K562 (cell line): Measurements from ENCODE around the gene LZTS3.

Experiments used
- CBX5 ChIP-seq: IDR thresholded peaks from 2 replicates; pipeline ENCODE4 v1.6.1; 2014; ENCODE audit warnings: low read depth, borderline replicate concordance
- EZH2 ChIP-seq: IDR thresholded peaks from 2 replicates; pipeline ENCODE4 v1.6.1; 2012; ENCODE audit warnings: low read depth, mild to moderate bottlenecking, inconsistent platforms, low read length, borderline replicate concordance
- LCOR ChIP-seq: sonication (generic); formaldehyde crosslinking; IDR thresholded peaks from 2 replicates; pipeline ENCODE4 v1.8.0; 2022; ENCODE audit warnings: mild to moderate bottlenecking, missing genetic modification reagents
- MXI1 ChIP-seq: IDR thresholded peaks from 2 replicates; pipeline ENCODE4 v1.6.1; 2011; ENCODE audit warnings: low read depth, mild to moderate bottlenecking, improper control_type of control experiment, low read length
- NFE2L1 ChIP-seq: fragments of 450-650 bp; IDR thresholded peaks from 2 replicates; pipeline ENCODE4 v1.6.1; 2016; ENCODE audit warnings: missing genetic modification characterization, low read depth, mild to moderate bottlenecking, missing compliant biosample characterization, moderate library complexity, borderline replicate concordance
- POLR2A ChIP-seq: fragments of 450-650 bp; conservative IDR thresholded peaks from 2 replicates; pipeline ENCODE4 v1.6.1; 2016
- RFX1 ChIP-seq: fragments of 450-650 bp; IDR thresholded peaks from 2 replicates; pipeline ENCODE4 v1.6.1; 2016; ENCODE audit warnings: mild to moderate bottlenecking, moderate library complexity
- TF ChIP-seq, protein P1 (sequence below): fragments of 450-650 bp; IDR thresholded peaks from 2 replicates; pipeline ENCODE4 v1.6.1; 2016; ENCODE audit warnings: missing biosample characterization, missing genetic modification characterization
- TF ChIP-seq, protein P2 (sequence below), 3 experiments: IDR thresholded peaks in 2 of 3; conservative IDR thresholded peaks in 1 of 3; 2 replicates each; pipeline ENCODE4 v1.5.1; 2011 to 2012; ENCODE audit warnings: low read length in 3 of 3, mild to moderate bottlenecking in 3 of 3, control low read depth in 2 of 3, improper control_type of control experiment in 1 of 3, inconsistent platforms in 1 of 3, low read depth in 1 of 3, mixed read lengths in 1 of 3, moderate library complexity in 1 of 3; ENCODE audit not compliant: insufficient read depth in 2 of 3

DNA sequence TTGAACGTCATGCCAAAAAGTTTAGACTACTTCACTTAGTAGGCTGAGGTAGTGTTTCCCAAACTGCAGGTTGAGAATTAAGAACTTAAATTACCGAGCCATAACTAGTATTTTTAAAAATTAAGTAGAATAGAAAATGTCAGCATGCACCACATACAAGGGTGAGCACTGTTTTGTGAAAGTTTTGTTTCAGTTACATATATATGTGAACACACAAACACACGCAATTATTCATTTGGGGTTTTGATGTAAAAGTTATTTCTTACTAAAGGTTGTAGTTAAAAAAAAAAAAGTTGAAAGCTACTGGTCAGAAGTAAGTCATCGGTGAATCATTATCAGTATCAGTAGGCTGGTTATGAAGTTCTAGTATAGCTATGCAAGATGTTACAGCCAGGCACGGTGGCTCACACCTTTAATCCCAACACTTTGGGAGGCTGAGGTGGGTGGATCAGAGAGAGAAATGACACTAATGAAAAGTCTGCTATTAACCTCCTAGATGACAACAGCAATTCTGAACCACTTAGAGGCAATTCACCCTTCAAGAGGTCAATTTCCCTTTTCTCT lies 37.8 kb downstream of the LZTS3 start:
- TF ChIP-seq MXI1 (no peak), CBX5 (no peak), EZH2 (no peak), NFE2L1 (tag) (no peak), LCOR (CRISPR knock-in tag) (no peak), RFX1 (no peak), POLR2A (no peak)
- TF ChIP-seq, protein P1, sequence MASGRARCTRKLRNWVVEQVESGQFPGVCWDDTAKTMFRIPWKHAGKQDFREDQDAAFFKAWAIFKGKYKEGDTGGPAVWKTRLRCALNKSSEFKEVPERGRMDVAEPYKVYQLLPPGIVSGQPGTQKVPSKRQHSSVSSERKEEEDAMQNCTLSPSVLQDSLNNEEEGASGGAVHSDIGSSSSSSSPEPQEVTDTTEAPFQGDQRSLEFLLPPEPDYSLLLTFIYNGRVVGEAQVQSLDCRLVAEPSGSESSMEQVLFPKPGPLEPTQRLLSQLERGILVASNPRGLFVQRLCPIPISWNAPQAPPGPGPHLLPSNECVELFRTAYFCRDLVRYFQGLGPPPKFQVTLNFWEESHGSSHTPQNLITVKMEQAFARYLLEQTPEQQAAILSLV (tag) = no peak
- TF ChIP-seq, protein P2, sequence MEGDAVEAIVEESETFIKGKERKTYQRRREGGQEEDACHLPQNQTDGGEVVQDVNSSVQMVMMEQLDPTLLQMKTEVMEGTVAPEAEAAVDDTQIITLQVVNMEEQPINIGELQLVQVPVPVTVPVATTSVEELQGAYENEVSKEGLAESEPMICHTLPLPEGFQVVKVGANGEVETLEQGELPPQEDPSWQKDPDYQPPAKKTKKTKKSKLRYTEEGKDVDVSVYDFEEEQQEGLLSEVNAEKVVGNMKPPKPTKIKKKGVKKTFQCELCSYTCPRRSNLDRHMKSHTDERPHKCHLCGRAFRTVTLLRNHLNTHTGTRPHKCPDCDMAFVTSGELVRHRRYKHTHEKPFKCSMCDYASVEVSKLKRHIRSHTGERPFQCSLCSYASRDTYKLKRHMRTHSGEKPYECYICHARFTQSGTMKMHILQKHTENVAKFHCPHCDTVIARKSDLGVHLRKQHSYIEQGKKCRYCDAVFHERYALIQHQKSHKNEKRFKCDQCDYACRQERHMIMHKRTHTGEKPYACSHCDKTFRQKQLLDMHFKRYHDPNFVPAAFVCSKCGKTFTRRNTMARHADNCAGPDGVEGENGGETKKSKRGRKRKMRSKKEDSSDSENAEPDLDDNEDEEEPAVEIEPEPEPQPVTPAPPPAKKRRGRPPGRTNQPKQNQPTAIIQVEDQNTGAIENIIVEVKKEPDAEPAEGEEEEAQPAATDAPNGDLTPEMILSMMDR (IDR thresholded peaks at IDR 0.05 in 2 of 3, conservative IDR thresholded peaks at IDR 0.05 in 1 of 3; ENCODE audit: insufficient read depth in 2 of 3, low read depth in 1 of 3, low read length in 3 of 3) = no peak
